Endodermal cell (in vitro differentiated cells): ENCODE results near the gene P2RX2. TPM values are rescaled to one million over a fixed set of nuclear protein-coding genes. Genes with fewer than 3 reads are reported as not detected.

Source experiments
- DNase-seq: peaks from one replicate; pipeline ENCODE4 v3.0.0-alpha.2; 2017
- H3K27ac ChIP-seq: 2 replicates; pipeline ENCODE4 v1.5.1; 2013; ENCODE audit warnings: mild to moderate bottlenecking, low read depth, low read length, moderate library complexity
- H3K27me3 ChIP-seq: 2 replicates; pipeline ENCODE4 v1.6.1; 2013; ENCODE audit warnings: mild to moderate bottlenecking, low read length, moderate library complexity; ENCODE audit not compliant: insufficient read depth, control insufficient read depth, poor library complexity, severe bottlenecking
- H3K36me3 ChIP-seq: 2 replicates; pipeline ENCODE4 v1.7.0; 2013; ENCODE audit warnings: mild to moderate bottlenecking, low read length, moderate library complexity; ENCODE audit not compliant: control insufficient read depth, insufficient read depth
- H3K4me1 ChIP-seq: one replicate; pipeline ENCODE4 v1.7.0; 2013; ENCODE audit warnings: low read length; ENCODE audit not compliant: control insufficient read depth, insufficient read depth
- H3K4me3 ChIP-seq: 2 replicates; pipeline ENCODE4 v1.5.1; 2013; ENCODE audit warnings: mild to moderate bottlenecking, low read length, moderate library complexity
- H3K9ac ChIP-seq: 2 replicates; pipeline ENCODE4 v1.6.1; 2013; ENCODE audit warnings: mild to moderate bottlenecking, low read length, moderate library complexity; ENCODE audit not compliant: poor library complexity, severe bottlenecking; ENCODE audit errors: extremely low read depth
- H3K9me3 ChIP-seq: 2 replicates; pipeline ENCODE4 v1.6.1; 2013; ENCODE audit warnings: mild to moderate bottlenecking, low read length, moderate library complexity; ENCODE audit not compliant: control insufficient read depth
- H3K27ac Mint-ChIP-seq: 2 replicates; pipeline ENCODE4 v1.8.0; 2020; ENCODE audit warnings: mixed read lengths
- H3K27me3 Mint-ChIP-seq: 2 replicates; pipeline ENCODE4 v1.8.0; 2021; ENCODE audit warnings: mild to moderate bottlenecking, mixed read lengths; ENCODE audit not compliant: insufficient read depth
- H3K36me3 Mint-ChIP-seq: 2 replicates; pipeline ENCODE4 v1.8.0; 2020; ENCODE audit warnings: low read depth, mixed read lengths
- H3K4me1 Mint-ChIP-seq: 2 replicates; pipeline ENCODE4 v1.8.0; 2020; ENCODE audit warnings: mixed read lengths
- H3K4me3 Mint-ChIP-seq: 2 replicates; pipeline ENCODE4 v1.8.0; 2020; ENCODE audit warnings: mild to moderate bottlenecking, moderate library complexity, mixed read lengths
- H3K9me3 Mint-ChIP-seq: 2 replicates; pipeline ENCODE4 v1.8.0; 2020; ENCODE audit warnings: mild to moderate bottlenecking, mixed read lengths
- CTCF ChIP-seq: fragments of 200-600 bp; sonication (generic); conservative IDR thresholded peaks from 2 replicates; pipeline ENCODE4 v1.5.0; 2021; ENCODE audit warnings: antibody characterized with exemption, mild to moderate bottlenecking
- WGBS, 2 experiments: methylation state at CpG; one replicate each; pipeline versions ENCODE4 v1.1.5 to v1.1.7; 2013; ENCODE audit warnings: missing lambda C conversion rate in 2 of 2, mixed read lengths in 1 of 2; ENCODE audit not compliant: insufficient coverage in 1 of 2, insufficient read length in 1 of 2; 5-methylcytosine and 5-hydroxymethylcytosine counted together
- total RNA-seq, 2 donors: library from RNA; stranded (reverse); fragmentation: NEBNext Ultra II Directional in 1 of 2; extraction: Animal tissue kit (Norgen Biotek cat#: 25700) in 1 of 2; gene quantifications; 2 replicates in 1 of 2; 3 replicates in 1 of 2; pipeline ENCODE4 v1.2.1, GENCODE V29; 2021

The P2RX2 gene
- total RNA-seq, 2 donors from 2014 or later = 0.97 to 2.8 TPM

GRCh38 chr12:132649226-132649945 lies 30.8 kb downstream of the P2RX2 start:
- Mint-ChIP-seq H3K27ac (no peak overlapping the region), H3K4me1 (no peaks in the 10 kb centered on the region), H3K4me3 (no peak overlapping the region), H3K27me3 (no peaks in the 10 kb centered on the region), H3K36me3 (peaks cover 78% of the 10 kb centered on the region), H3K9me3 (no peaks in the 10 kb centered on the region)
- Histone ChIP-seq H3K27ac (no peak overlapping the region), H3K27me3 (no peaks in the 10 kb centered on the region), H3K9ac (no peak overlapping the region), H3K36me3 (peaks cover 85% of the 10 kb centered on the region), H3K4me3 (no peak overlapping the region), H3K9me3 (no peaks in the 10 kb centered on the region), H3K4me1 (no peaks in the 10 kb centered on the region)
- DNase-seq = peak; percentile 45
- no peak for TF ChIP-seq CTCF
- WGBS, 2 experiments = 93% methylated on average over 21 to 27 of the region's 27 CpGs

- H3K36me3 Mint-ChIP-seq = peaks cover 82% of the 10 kb centered on the region
- peaks cover 88% of the 10 kb centered on the region for H3K36me3 ChIP-seq
- no peaks in the 10 kb centered on the region for H3K4me1 Mint-ChIP-seq
These were observed 33.0 kb downstream of the P2RX2 start for GRCh38 chr12:132651444-132652100.

More at GRCh38 chr12:132651444-132652100, 33.0 kb downstream of the P2RX2 start:
- H3K9ac ChIP-seq = no peak overlapping the region
- TF ChIP-seq CTCF = no peak
- Mint-ChIP-seq H3K9me3 (no peaks in the 10 kb centered on the region), H3K27me3 (no peaks in the 10 kb centered on the region), H3K4me3 (no peak overlapping the region), H3K27ac (peak overlapping the region; percentile 20)
- H3K27me3 ChIP-seq = no peaks in the 10 kb centered on the region
- no peak for DNase-seq
- H3K4me1 ChIP-seq = no peaks in the 10 kb centered on the region
- H3K27ac ChIP-seq = no peak overlapping the region
- WGBS, 2 experiments = 84 to 88% methylated on average over 5 to 9 of the region's 9 CpGs
- H3K9me3 ChIP-seq = no peaks in the 10 kb centered on the region
- H3K4me3 ChIP-seq = no peak overlapping the region
